ENCODE results near the gene CCDC195.

DNA sequence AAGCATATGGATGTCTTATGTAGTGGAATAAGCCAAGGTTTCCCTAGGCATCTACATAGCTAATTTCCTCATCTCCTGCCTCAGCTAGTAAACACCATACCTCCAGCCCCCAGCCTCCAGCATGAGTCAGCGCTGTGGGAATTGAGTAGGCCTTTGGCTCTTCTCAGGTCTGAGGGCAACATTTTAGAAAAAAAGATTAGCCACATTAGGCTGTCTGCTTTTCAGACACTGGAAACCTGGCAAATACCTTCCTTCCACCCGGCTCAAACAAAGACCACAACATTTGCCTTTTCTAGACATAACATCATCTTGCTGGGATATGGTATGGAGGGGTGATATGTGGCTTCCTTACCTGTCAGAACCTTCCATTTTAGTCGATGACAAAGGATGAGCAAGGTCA is 6.1 kb upstream of the CCDC195 start:
- TF ChIP-seq, protein P1, sequence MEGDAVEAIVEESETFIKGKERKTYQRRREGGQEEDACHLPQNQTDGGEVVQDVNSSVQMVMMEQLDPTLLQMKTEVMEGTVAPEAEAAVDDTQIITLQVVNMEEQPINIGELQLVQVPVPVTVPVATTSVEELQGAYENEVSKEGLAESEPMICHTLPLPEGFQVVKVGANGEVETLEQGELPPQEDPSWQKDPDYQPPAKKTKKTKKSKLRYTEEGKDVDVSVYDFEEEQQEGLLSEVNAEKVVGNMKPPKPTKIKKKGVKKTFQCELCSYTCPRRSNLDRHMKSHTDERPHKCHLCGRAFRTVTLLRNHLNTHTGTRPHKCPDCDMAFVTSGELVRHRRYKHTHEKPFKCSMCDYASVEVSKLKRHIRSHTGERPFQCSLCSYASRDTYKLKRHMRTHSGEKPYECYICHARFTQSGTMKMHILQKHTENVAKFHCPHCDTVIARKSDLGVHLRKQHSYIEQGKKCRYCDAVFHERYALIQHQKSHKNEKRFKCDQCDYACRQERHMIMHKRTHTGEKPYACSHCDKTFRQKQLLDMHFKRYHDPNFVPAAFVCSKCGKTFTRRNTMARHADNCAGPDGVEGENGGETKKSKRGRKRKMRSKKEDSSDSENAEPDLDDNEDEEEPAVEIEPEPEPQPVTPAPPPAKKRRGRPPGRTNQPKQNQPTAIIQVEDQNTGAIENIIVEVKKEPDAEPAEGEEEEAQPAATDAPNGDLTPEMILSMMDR (IDR thresholded peaks at IDR 0.05; ENCODE audit: low read depth, low read length), result no peak
- TF ChIP-seq POLR2A (IDR thresholded peaks at IDR 0.05; ENCODE audit: extremely low read depth, insufficient read length) (no peak), MYC (IDR thresholded peaks at IDR 0.05; ENCODE audit: low read depth, low read length) (no peak)

All from NB4 (cell line).